Spleen (tissue), 11 donors: ENCODE data around the gene SCRN1. TPM values are rescaled to one million over a fixed set of nuclear protein-coding genes. Genes with fewer than 3 reads are reported as not detected.

ENCODE experiments used
- DNase-seq: peaks from one replicate; pipeline ENCODE4 v3.0.0-alpha.2; 2020
- H3K27ac ChIP-seq, 8 donors: fragments of 200-600 bp; sonication (generic) in 7 of 8; 1 replicate in 4 of 8; 2 replicates in 4 of 8; pipeline versions ENCODE4 v1.5.0 to v1.8.0; 2016 to 2021; ENCODE audit warnings: inconsistent platforms in 4 of 8, mild to moderate bottlenecking in 4 of 8, moderate library complexity in 1 of 8
- H3K27me3 ChIP-seq, 7 donors: fragments of 200-600 bp; sonication (generic) in 6 of 7; replicated peaks in 1 of 7; 1 replicate in 4 of 7; 2 replicates in 3 of 7; pipeline versions ENCODE4 v1.5.0 to v1.8.0; 2016 to 2021; ENCODE audit warnings: inconsistent platforms in 3 of 7, mild to moderate bottlenecking in 1 of 7
- H3K36me3 ChIP-seq, 6 donors: fragments of 200-600 bp; sonication (generic) in 5 of 6; 1 replicate in 4 of 6; 2 replicates in 2 of 6; pipeline versions ENCODE4 v1.5.0 to v1.8.0; 2016 to 2021; ENCODE audit warnings: inconsistent platforms in 2 of 6
- H3K4me1 ChIP-seq, 6 donors: fragments of 200-600 bp; sonication (generic) in 5 of 6; 1 replicate in 3 of 6; 2 replicates in 3 of 6; pipeline versions ENCODE4 v1.5.0 to v1.8.0; 2016 to 2021; ENCODE audit warnings: inconsistent platforms in 3 of 6
- H3K4me3 ChIP-seq, 8 donors: fragments of 200-600 bp; sonication (generic) in 7 of 8; 1 replicate in 4 of 8; 2 replicates in 4 of 8; pipeline versions ENCODE4 v1.5.0 to v1.8.0; 2016 to 2021; ENCODE audit warnings: inconsistent platforms in 4 of 8, mild to moderate bottlenecking in 4 of 8, moderate library complexity in 2 of 8
- H3K9me3 ChIP-seq, 8 donors: fragments of 200-600 bp; sonication (generic) in 7 of 8; 1 replicate in 4 of 8; 2 replicates in 4 of 8; pipeline versions ENCODE4 v1.5.0 to v1.8.0; 2016 to 2021; ENCODE audit warnings: inconsistent platforms in 4 of 8
- CTCF ChIP-seq, 11 experiments: fragments of 200-600 bp in 7 of 11; fragments of 450-650 bp in 4 of 11; sonication (generic) in 4 of 11; IDR thresholded peaks in 8 of 11; conservative IDR thresholded peaks in 3 of 11; 1 replicate in 7 of 11; 2 replicates in 4 of 11; pipeline versions ENCODE4 v1.4.0 to v1.8.0; 2016 to 2021; ENCODE audit warnings: antibody characterized with exemption in 11 of 11, inconsistent platforms in 4 of 11, mild to moderate bottlenecking in 1 of 11
- POLR2A ChIP-seq, 3 donors: fragments of 450-650 bp; IDR thresholded peaks; one replicate each; pipeline ENCODE4 v1.5.1; 2017; ENCODE audit warnings: antibody characterized with exemption in 3 of 3, mild to moderate bottlenecking in 1 of 3
- POLR2AphosphoS5 ChIP-seq, 3 donors: sonication (generic); formaldehyde crosslinking; IDR thresholded peaks; one replicate each; pipeline ENCODE4 v1.5.1; 2017; ENCODE audit warnings: antibody characterized with exemption in 3 of 3
- WGBS, 5 donors: extraction: QIAGEN DNeasy Blood & Tissue Kit in 3 of 5; methylation state at CpG; one replicate each; pipeline versions ENCODE4 v1.1.5 to v1.1.7; 2013 to 2018; 5-methylcytosine and 5-hydroxymethylcytosine counted together
- intact Hi-C: fragments of 100-400 bp; cut with DNase I; formaldehyde crosslinking; loops from one replicate; pipeline ENCODE4 v1.15.0; 2023; ENCODE audit warnings: low total_unique reads
- polyA plus RNA-seq, 3 donors: library from polyadenylated mRNA; stranded (reverse); fragments of 200-250 nt; gene quantifications; one replicate each; pipeline ENCODE4 v1.2.1, GENCODE V29; 2013
- total RNA-seq, 7 donors: library from RNA; depleted of rRNA in 3 of 7; stranded (reverse); fragments of >200 nt in 3 of 7; fragmentation: NEBNext Ultra II Directional in 4 of 7; extraction: Animal tissue kit (Norgen Biotek cat#: 25700) in 4 of 7; gene quantifications; one replicate each; pipeline versions ENCODE4 v1.1.0 to v1.2.1, GENCODE V29; 2016 to 2021
- donor health status: healthy with polysubstance abuse.
- donor health status: DM: no; HTN: no; CAD: no; lungs with moderate emphysema.
- donor health status: DM: no; HTN: no; CAD: no.
- donor health status: Bipolar disorder and iron deficiency.
- donor health status: healthy.
- donor health status: DM: no; HTN: no; CAD: no.
- donor health status: DM: yes; HTN: yes; CAD: no.

SCRN1 gene
- total and polyA plus RNA-seq, 10 donors: 5.4 to 27.8 (median 16.4) TPM

DNA sequence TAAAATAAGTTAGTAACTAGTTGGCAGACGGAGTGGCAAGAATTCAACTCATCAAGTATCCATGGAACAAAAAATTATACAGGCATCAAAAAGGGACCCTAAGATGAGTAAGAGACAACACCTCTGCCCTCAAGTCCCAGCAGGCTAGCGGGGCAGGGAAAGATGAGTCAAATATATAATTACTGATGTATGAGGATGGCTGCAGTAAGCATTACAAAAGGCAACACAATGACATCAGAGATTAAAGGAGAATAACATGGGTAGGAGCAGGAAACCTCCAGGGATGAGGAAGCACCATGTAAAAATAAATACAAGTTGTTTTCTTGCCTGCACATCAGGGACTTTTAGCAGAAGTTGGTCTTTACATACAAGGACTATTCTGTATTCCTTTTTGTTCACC lies 49.4 kb downstream of the SCRN1 start:
- 92 to 95% (median 94%) methylated on average over 2 of the region's 2 CpGs for WGBS, 5 donors
- intact Hi-C loops: loop anchor here (10.0 kb wide), 1 partner anchor 125 kb away; no protein-coding TSS in a partner anchor
- H3K9me3 ChIP-seq: no peaks in the 10 kb centered on the region
- DNase-seq: no peak
- TF ChIP-seq POLR2AphosphoS5 (IDR thresholded peaks at IDR 0.05) (no peak), CTCF (IDR thresholded peaks at IDR 0.05 in 8 of 11, conservative IDR thresholded peaks at IDR 0.05 in 3 of 11) (no peak), POLR2A (IDR thresholded peaks at IDR 0.05) (no peak)
- H3K4me3 ChIP-seq: no peak overlapping the region
- H3K27me3 ChIP-seq: no peaks in the 10 kb centered on the region
- no peaks in the 10 kb centered on the region for H3K4me1 ChIP-seq
- no peak overlapping the region for H3K27ac ChIP-seq
- H3K36me3 ChIP-seq: peaks cover 0 to 93% (median 10%) of the 10 kb centered on the region in 6 donors

DNA sequence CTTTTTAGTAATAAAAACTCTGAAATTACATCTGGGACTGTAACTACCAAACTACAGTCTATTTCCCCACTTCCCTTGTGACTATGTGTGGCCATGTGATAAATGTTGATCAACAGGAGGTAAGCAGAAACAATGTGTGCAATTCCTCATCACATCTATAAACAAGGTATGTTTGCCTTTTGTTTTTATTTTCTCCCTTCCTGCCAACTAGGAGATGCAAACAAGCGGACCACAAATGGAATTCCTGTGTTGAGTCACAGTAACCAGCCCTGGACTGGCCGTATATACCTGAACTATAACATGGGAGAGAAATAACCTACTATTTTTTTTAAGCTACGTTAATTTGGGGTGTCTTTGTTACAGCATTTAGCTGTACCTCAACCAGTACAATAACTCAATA lies 52.5 kb downstream of the SCRN1 start:
- H3K4me1 ChIP-seq: no peaks in the 10 kb centered on the region
- no peak for TF ChIP-seq CTCF (IDR thresholded peaks at IDR 0.05 in 8 of 11, conservative IDR thresholded peaks at IDR 0.05 in 3 of 11)
- no peak for TF ChIP-seq POLR2A (IDR thresholded peaks at IDR 0.05)
- no peak for TF ChIP-seq POLR2AphosphoS5 (IDR thresholded peaks at IDR 0.05)
- H3K36me3 ChIP-seq: peaks cover 0 to 80% (median 10%) of the 10 kb centered on the region in 6 donors
- intact Hi-C loops: no loop called here
- no peaks in the 10 kb centered on the region for H3K9me3 ChIP-seq
- no peaks in the 10 kb centered on the region for H3K27me3 ChIP-seq
- WGBS, 5 donors: 89 to 95% (median 94%) methylated on average over 3 of the region's 3 CpGs
- no peak for DNase-seq
- H3K4me3 ChIP-seq: no peak overlapping the region
- no peak overlapping the region for H3K27ac ChIP-seq

DNA sequence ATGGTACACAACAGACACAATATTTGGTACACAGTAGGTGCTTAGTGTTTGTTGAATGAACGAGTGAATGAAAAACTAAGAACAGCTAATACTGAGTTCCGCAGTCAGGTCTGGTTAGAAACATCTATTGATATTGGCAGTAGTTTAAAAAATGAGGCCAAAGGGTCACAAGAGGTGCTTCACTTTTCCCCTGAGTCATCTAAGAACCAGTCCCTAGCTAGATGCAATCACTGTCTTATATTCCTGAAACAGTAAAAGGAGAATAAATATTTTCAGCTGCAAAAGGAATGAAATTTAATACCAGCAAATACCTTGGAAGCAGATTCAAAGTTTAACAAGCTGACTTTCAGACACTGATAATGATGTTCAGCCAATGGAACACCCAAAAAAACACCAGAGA lies 54.5 kb downstream of the SCRN1 start:
- no peak for TF ChIP-seq POLR2A (IDR thresholded peaks at IDR 0.05)
- no peak for TF ChIP-seq POLR2AphosphoS5 (IDR thresholded peaks at IDR 0.05)
- no peak for TF ChIP-seq CTCF (IDR thresholded peaks at IDR 0.05 in 8 of 11, conservative IDR thresholded peaks at IDR 0.05 in 3 of 11)
- Histone ChIP-seq H3K4me3 (no peak overlapping the region), H3K27ac (no peak overlapping the region), H3K4me1 (no peaks in the 10 kb centered on the region), H3K9me3 (no peaks in the 10 kb centered on the region), H3K36me3 (peaks cover 0 to 70% (median 9%) of the 10 kb centered on the region in 6 donors), H3K27me3 (no peaks in the 10 kb centered on the region)
- no peak for DNase-seq
- intact Hi-C loops: no loop called here
- 76 to 98% (median 94%) methylated on average over 2 of the region's 2 CpGs for WGBS, 5 donors

GRCh38 chr7:29929018-29929807 lies 60.4 kb downstream of the SCRN1 start:
- no peaks in the 10 kb centered on the region for H3K4me1 ChIP-seq
- no peaks in the 10 kb centered on the region for H3K27me3 ChIP-seq
- peaks cover 0 to 35% (median 0%) of the 10 kb centered on the region in 6 donors for H3K36me3 ChIP-seq
- intact Hi-C loops: loop anchor here (10.0 kb wide), 1 partner anchor 174 kb away; no protein-coding TSS in a partner anchor
- no peak for TF ChIP-seq CTCF (IDR thresholded peaks at IDR 0.05 in 8 of 11, conservative IDR thresholded peaks at IDR 0.05 in 3 of 11)
- no peak for TF ChIP-seq POLR2A (IDR thresholded peaks at IDR 0.05)
- TF ChIP-seq POLR2AphosphoS5 (IDR thresholded peaks at IDR 0.05): no peak
- H3K9me3 ChIP-seq: no peaks in the 10 kb centered on the region
- DNase-seq: no peak
- H3K4me3 ChIP-seq: no peak overlapping the region
- H3K27ac ChIP-seq: no peak overlapping the region
- 86 to 93% (median 89%) methylated on average over 15 to 17 of the region's 17 CpGs for WGBS, 5 donors
